NCI-H146 treated with DMSO at 0.1 percent for 48 hours (cell line): ENCODE data around the gene RFX3.

Experiments
- DNase-seq: peaks from one replicate; lab custom pipeline; 2025; ENCODE audit not compliant: unreplicated experiment; lab: John Stamatoyannopoulos, UW

The RFX3 gene

DNA sequence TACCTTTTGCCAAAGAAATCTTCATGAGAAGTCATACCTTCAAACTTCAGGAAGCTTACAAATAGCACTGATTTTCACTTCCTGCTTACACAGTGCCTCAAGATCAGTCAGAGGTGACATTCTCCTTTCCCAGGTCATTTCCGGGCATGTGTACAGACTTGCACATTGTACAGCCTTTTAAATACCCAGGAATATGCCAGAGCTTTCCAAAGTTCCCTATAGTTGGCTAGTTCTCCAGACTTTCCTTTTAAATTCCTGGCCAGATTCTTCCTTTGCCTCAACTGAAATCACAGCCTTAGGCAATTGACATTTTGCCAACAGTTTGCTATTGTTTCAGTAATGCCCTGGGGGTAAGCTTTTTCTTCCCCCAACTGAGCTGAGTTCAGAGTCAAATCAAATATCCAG lies 47.2 kb downstream of the RFX3 start:
- DNase-seq, result peak; percentile 32

- no peak for DNase-seq
Measured at GRCh38 chr9:3477236-3477834, 48.5 kb downstream of the RFX3 start.

DNA sequence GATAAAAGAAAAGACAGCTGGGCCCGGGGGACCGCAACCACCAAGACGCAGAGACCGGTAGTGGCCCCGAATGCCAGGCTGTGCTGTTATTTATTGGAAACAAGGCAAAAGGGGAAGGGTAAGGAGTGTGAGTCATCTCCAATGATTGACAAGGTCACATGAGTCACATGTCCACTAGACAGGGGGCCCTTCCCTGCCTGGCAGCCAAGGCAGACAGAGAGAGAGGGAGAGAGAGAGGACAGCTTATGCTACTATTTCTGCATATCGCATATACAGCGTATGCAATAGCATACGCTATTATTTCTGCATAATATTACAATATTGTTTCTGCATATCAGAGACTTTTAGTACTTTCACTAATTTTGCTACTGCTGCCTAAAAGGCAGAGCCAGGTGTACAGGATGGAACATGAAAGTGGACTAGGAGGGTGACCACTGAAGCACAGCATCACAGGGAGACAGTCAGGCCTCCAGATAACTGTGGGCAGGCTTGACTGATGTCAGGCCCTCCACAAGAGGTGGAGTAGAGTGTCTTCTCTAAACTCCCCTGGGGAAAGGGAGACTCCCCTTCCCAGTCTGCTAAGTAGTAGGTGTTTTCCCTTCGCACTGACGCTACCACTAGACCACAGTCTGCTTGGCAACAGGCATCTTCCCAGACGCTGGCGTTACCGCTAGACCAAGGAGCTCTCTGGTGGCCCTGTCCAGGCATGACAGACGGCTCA lies 50.3 kb downstream of the RFX3 start:
- DNase-seq, result no peak

DNA sequence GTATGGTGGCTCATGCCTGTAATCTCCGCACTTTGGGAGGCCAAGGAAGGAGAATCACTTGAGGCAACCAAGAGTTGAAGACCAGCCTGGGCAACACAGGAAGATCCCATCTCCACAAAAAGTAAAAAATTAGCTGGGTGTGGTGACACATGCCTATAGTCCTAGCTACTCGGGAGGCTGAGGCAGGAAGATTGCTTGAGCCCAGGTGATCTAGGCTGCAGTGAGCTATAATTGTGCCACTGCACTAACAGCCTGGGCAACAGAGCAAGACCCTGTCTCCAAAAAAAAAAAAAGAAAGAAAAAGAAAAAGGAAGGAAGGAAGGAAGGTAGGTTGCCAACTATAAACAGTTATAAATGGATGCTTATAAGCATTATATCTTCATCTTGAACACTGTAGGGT lies 51.0 kb downstream of the RFX3 start:
- DNase-seq, result no peak

DNA sequence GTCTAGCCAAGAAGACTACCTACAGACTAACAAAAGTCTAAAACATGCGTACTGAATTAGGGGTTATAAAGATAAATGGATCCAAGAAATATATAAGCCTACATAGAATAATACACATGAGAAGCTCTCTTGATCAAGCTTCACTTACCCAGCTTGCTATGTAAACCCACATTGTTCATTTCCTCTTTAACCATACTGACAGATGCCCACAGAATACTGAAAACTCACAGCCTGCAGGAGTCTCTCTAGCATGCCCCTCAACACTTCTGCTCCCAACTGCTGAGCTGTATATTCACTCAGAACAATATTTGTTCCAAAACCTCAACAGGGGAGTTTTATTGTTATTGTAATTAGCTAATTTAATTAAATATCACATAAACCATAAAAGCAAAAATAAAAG lies 52.4 kb downstream of the RFX3 start:
- no peak for DNase-seq

- no peak for DNase-seq
Measured at GRCh38 chr9:3471883-3472282, 53.9 kb downstream of the RFX3 start.

GRCh38 chr9:3468421-3469205 lies 57.2 kb downstream of the RFX3 start:
- peak; percentile 93 for DNase-seq

DNA sequence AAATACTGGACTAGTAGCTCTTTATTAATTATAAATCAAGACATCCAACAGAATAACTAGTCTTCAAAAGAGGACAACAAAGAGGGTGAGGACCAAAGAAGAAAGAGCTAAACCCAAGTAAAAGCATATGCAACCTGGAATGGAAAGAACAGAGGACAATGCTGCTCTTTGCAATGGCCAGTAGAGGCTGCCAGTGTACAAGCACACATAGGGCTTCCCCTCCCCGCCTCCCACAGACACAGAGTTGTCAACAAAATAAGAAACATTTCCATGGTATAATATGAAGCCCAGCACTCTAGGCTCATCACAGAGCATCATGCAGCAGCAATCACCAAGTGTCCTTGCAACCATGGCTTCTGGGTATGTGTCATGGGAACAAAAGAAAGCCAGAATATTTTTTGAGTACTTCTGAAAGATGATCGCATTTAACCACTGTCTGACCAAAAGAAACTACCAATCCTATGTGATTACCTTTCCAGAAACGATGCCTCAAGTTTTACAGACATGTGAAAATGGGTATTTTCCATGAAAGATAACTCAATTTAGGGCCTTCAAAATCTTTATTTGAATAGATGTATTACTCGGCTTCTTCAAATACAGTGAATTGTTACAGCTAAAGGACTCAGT lies 58.1 kb downstream of the RFX3 start:
- peak; percentile 65 for DNase-seq

- no peak for DNase-seq
Measured at GRCh38 chr9:3464033-3464638, 61.7 kb downstream of the RFX3 start.

DNA sequence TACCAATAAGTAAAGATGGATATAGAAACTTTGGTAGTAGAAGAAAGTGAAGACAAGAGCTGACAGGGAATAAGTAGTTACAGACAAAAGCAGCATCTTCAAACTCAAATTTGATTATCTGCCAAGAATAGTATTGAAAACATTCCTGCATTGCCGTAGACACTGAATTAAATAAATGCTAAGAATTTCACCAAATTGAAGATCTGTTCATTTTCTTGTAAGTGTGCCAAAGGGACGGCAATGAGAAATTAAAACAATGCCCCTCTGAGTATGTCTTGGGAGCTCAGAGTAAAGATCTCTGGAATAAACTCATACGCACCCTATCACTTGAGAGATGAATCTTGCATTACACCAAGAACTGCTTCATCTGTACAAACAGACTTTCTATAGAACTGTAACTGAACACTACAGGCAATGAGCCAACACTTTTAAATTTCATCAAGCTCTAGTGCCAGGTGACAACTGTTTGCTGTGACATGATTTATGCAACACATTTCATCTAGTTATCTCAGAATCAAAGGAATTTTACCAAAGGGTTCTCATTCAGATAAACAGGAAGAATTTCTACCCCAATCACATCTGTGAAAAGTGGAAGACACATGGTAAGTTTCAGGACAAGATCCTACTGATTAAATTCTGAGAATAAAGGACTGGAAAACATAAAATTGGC lies 66.9 kb downstream of the RFX3 start:
- peak; percentile 68 for DNase-seq

DNA sequence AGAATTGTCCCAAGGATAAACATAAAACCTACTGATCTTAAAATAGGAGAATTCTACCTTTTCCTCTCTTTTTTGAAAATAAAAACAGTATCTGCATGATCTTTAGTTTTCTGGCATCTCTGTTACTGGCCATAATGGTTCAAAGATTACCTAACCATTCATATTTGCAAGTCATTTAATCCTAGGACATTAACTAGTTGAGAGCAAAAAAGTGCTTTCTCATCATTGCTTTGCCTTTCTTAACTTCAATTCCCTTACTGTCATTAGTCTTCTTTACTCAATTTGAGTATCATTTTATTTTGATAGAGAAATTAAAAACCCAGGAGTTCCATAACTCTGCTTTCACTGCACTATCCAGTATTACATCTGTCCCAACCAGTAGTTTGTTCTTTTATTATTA lies 68.6 kb downstream of the RFX3 start:
- DNase-seq, result no peak

GRCh38 chr9:3455717-3456116 lies 70.1 kb downstream of the RFX3 start:
- no peak for DNase-seq

- no peak for DNase-seq
Measured at GRCh38 chr9:3455094-3455493, 70.7 kb downstream of the RFX3 start.

DNA sequence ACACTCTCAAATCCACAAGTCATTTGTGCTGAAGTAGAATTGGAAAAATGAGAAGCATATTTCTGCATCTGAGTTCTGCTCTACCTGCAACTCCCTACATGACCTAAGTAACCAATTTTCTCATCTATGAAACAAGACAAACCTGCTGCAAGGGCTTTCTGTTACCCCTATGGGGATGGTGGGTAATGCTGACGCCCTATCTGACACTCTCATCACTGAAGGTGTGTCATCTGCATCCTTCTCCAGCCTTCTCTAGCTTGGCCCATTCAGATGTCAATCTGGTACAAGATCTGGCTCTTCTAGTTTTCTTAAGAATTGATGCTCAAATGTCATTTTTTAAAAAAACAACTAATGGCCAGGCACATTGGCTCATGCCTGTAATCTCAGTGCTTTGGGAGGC lies 73.8 kb downstream of the RFX3 start:
- DNase-seq, result no peak

DNA sequence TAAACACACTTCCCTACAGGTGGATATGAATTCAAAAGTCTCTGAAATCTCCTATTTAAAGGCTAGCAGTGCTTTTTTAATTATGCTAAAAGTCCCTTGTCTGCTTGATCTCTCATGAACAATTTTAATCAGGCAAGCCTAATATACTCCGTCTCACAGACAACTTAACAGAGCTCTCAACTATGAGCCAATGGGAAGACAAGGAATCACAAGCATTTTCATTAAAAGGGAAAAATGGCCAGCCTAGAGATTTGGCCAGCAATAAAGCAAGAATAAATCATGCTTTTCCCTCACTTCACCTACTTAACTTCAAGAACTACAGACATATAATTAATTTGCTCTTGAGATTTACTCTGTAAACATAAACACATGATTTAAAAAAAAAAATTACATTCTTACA lies 78.0 kb downstream of the RFX3 start:
- DNase-seq, result no peak

- no peak for DNase-seq
Measured at GRCh38 chr9:3447143-3447542, 78.7 kb downstream of the RFX3 start.

GRCh38 chr9:3446313-3446712 lies 79.5 kb downstream of the RFX3 start:
- no peak for DNase-seq

DNA sequence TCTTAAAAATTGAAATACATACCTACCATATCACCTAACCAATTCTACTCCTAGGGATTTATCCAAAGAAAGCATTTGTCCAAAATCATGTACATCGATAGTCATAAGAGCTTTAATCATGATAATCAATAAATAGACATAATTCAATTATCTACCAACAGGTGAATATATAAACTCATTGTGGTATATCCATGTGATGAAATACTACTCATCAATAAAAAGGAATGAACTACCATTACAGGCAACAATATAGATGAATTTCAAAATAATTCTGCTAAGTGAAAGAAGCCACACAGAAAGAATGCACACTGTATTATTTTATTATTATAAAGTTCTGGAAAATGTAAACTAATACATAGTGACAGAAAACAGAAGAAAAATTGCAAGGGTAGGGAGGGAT lies 81.8 kb downstream of the RFX3 start:
- DNase-seq, result no peak

- DNase-seq, result peak; percentile 60
Measured at GRCh38 chr9:3441197-3441816, 84.5 kb downstream of the RFX3 start.

DNA sequence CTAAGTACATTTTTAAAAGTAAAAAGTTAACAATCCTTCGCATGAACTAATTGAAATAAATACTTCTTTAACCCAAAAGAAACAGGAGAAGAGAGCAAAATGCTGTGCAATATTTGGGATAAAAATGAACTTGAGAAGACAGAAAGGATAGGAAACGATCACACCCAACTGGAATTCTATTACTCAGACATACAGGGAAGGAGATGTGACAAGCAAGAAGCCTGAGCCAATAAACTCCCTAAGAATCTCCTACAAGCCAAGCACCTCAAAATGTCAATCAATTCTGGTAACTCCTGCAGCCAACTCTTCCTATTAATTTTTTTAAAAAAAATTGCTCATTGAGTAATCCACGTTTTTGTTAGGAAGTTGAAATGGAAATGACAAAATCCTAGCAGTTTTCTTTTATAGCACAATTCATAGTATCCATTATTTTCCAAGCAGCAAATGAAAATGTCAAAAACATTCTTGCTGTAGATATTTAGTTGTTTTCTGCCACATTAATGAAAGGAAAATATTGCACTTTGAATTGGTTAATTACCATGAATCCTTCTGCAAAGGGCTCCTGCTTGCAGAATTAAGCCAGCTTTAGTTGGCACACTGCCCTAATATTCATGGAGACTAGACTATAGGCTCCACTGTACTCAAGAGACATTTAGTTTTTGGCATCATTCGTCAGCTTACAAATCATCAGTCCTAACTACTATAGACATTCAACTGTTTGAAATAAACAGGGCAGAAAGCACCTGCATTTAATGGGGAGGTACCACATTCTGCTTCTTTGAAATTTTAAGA lies 89.0 kb downstream of the RFX3 start:
- no peak for DNase-seq
